Endodermal cell (in vitro differentiated cells): ENCODE results near the gene C17orf100. TPM values are rescaled to one million over a fixed set of nuclear protein-coding genes. Genes with fewer than 3 reads are reported as not detected.
A peak's percentile ranks its signal among the peaks of the same experiment; 100 is the strongest.

ENCODE experiments used
- DNase-seq: peaks from one replicate; pipeline ENCODE4 v3.0.0-alpha.2; 2017
- H3K27ac ChIP-seq: 2 replicates; pipeline ENCODE4 v1.5.1; 2013; ENCODE audit warnings: mild to moderate bottlenecking, low read depth, low read length, moderate library complexity
- H3K27me3 ChIP-seq: 2 replicates; pipeline ENCODE4 v1.6.1; 2013; ENCODE audit warnings: mild to moderate bottlenecking, low read length, moderate library complexity; ENCODE audit not compliant: insufficient read depth, control insufficient read depth, poor library complexity, severe bottlenecking
- H3K36me3 ChIP-seq: 2 replicates; pipeline ENCODE4 v1.7.0; 2013; ENCODE audit warnings: mild to moderate bottlenecking, low read length, moderate library complexity; ENCODE audit not compliant: control insufficient read depth, insufficient read depth
- H3K4me1 ChIP-seq: one replicate; pipeline ENCODE4 v1.7.0; 2013; ENCODE audit warnings: low read length; ENCODE audit not compliant: control insufficient read depth, insufficient read depth
- H3K4me3 ChIP-seq: 2 replicates; pipeline ENCODE4 v1.5.1; 2013; ENCODE audit warnings: mild to moderate bottlenecking, low read length, moderate library complexity
- H3K9ac ChIP-seq: 2 replicates; pipeline ENCODE4 v1.6.1; 2013; ENCODE audit warnings: mild to moderate bottlenecking, low read length, moderate library complexity; ENCODE audit not compliant: poor library complexity, severe bottlenecking; ENCODE audit errors: extremely low read depth
- H3K9me3 ChIP-seq: 2 replicates; pipeline ENCODE4 v1.6.1; 2013; ENCODE audit warnings: mild to moderate bottlenecking, low read length, moderate library complexity; ENCODE audit not compliant: control insufficient read depth
- H3K27ac Mint-ChIP-seq: 2 replicates; pipeline ENCODE4 v1.8.0; 2020; ENCODE audit warnings: mixed read lengths
- H3K27me3 Mint-ChIP-seq: 2 replicates; pipeline ENCODE4 v1.8.0; 2021; ENCODE audit warnings: mild to moderate bottlenecking, mixed read lengths; ENCODE audit not compliant: insufficient read depth
- H3K36me3 Mint-ChIP-seq: 2 replicates; pipeline ENCODE4 v1.8.0; 2020; ENCODE audit warnings: low read depth, mixed read lengths
- H3K4me1 Mint-ChIP-seq: 2 replicates; pipeline ENCODE4 v1.8.0; 2020; ENCODE audit warnings: mixed read lengths
- H3K4me3 Mint-ChIP-seq: 2 replicates; pipeline ENCODE4 v1.8.0; 2020; ENCODE audit warnings: mild to moderate bottlenecking, moderate library complexity, mixed read lengths
- H3K9me3 Mint-ChIP-seq: 2 replicates; pipeline ENCODE4 v1.8.0; 2020; ENCODE audit warnings: mild to moderate bottlenecking, mixed read lengths
- WGBS, 2 experiments: methylation state at CpG; one replicate each; pipeline versions ENCODE4 v1.1.5 to v1.1.7; 2013; ENCODE audit warnings: missing lambda C conversion rate in 2 of 2, mixed read lengths in 1 of 2; ENCODE audit not compliant: insufficient coverage in 1 of 2, insufficient read length in 1 of 2; 5-methylcytosine and 5-hydroxymethylcytosine counted together
- total RNA-seq, 2 donors: library from RNA; stranded (reverse); fragmentation: NEBNext Ultra II Directional in 1 of 2; extraction: Animal tissue kit (Norgen Biotek cat#: 25700) in 1 of 2; gene quantifications; 2 replicates in 1 of 2; 3 replicates in 1 of 2; pipeline ENCODE4 v1.2.1, GENCODE V29; 2021
- TF ChIP-seq, protein P1 (sequence below): fragments of 200-600 bp; sonication (generic); conservative IDR thresholded peaks from 2 replicates; pipeline ENCODE4 v1.5.0; 2021; ENCODE audit warnings: antibody characterized with exemption, mild to moderate bottlenecking

C17orf100 gene
- total RNA-seq, 2 donors from 2014 or later = 2.7 to 3.0 TPM

DNA sequence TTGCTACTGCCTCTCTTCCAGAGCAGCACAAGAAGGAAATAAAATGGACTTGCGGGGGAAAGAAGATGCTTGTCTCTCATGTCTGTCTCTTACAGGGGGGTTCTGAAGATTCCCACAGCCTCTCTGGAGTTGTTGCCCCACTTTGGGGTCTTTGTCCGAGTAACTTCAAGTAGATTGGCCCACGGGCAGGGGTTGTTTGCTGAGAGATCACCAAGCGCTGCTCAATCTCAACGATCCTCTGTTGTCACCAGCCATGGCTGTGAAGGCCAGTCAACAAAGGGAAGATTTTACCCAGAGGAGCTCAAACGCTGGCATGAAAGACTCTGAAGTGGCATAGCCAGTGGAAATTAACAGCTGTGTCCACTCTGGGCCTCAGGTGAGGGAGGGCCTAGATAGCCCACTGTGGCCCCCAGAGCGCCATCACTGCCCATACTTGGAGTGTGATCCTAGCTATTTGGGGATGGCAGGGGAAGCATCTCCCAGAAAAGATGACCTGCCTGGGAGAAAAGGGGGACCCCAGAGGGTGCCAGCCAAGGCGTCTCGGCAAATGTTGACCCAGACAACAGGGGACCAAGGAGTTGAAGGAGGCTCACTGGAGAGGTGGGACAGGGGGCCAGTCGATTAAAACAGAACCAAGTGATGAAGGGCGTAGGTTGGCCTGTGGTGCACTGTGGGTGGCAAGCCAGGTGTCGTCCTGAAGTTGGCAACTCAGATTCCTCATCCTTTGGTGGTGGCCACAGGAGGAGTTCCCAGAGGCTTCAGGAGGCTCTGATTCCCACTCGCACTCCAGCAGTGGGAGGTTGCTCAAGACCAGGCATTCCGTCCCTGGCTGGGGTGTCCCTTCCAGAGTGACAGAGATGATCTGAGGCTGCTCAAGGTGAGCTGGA, 33.6 kb downstream of the C17orf100 start:
- H3K9ac ChIP-seq = no peak overlapping the region
- no peak overlapping the region for H3K4me3 ChIP-seq
- H3K36me3 ChIP-seq = no peaks in the 10 kb centered on the region
- Mint-ChIP-seq H3K27me3 (peaks cover 5% of the 10 kb centered on the region), H3K9me3 (no peaks in the 10 kb centered on the region), H3K36me3 (no peaks in the 10 kb centered on the region), H3K27ac (no peak overlapping the region), H3K4me3 (peak overlapping the region; percentile 5), H3K4me1 (peaks cover 26% of the 10 kb centered on the region)
- no peaks in the 10 kb centered on the region for H3K9me3 ChIP-seq
- peaks cover 9% of the 10 kb centered on the region for H3K4me1 ChIP-seq
- peak; percentile 61 for DNase-seq
- no peak overlapping the region for H3K27ac ChIP-seq
- WGBS, 2 experiments = 87 to 88% methylated on average over 11 to 14 of the region's 14 CpGs
- TF ChIP-seq, protein P1, sequence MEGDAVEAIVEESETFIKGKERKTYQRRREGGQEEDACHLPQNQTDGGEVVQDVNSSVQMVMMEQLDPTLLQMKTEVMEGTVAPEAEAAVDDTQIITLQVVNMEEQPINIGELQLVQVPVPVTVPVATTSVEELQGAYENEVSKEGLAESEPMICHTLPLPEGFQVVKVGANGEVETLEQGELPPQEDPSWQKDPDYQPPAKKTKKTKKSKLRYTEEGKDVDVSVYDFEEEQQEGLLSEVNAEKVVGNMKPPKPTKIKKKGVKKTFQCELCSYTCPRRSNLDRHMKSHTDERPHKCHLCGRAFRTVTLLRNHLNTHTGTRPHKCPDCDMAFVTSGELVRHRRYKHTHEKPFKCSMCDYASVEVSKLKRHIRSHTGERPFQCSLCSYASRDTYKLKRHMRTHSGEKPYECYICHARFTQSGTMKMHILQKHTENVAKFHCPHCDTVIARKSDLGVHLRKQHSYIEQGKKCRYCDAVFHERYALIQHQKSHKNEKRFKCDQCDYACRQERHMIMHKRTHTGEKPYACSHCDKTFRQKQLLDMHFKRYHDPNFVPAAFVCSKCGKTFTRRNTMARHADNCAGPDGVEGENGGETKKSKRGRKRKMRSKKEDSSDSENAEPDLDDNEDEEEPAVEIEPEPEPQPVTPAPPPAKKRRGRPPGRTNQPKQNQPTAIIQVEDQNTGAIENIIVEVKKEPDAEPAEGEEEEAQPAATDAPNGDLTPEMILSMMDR = no peak
- no peaks in the 10 kb centered on the region for H3K27me3 ChIP-seq

DNA sequence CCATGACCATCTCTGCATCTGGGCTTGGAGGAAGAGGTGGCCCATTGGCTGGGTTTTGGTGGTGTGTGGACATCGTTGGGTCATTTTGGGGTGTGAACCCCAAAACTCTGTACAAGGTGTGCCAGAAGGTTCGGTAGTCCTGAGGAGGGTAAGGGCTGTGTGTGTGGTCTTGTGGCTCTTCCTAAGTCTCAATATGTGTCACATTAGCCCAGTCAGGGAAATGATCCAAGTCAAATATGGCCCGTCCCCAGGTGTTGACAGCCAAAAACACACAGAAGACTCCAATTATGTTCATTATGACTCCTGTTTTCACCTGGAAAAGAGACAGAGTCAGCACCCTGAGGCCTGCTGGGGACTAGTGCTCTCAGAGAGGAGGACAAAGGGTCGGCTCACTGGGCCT, 34.5 kb downstream of the C17orf100 start:
- no peaks in the 10 kb centered on the region for H3K36me3 Mint-ChIP-seq
- peaks cover 26% of the 10 kb centered on the region for H3K4me1 Mint-ChIP-seq
- Histone ChIP-seq H3K4me1 (peaks cover 9% of the 10 kb centered on the region), H3K4me3 (no peak overlapping the region), H3K9ac (no peak overlapping the region), H3K27me3 (no peaks in the 10 kb centered on the region), H3K9me3 (no peaks in the 10 kb centered on the region), H3K27ac (no peak overlapping the region), H3K36me3 (no peaks in the 10 kb centered on the region)
- H3K27me3 Mint-ChIP-seq = peaks cover 7% of the 10 kb centered on the region
- H3K9me3 Mint-ChIP-seq = no peaks in the 10 kb centered on the region
- WGBS, 2 experiments = 90 to 100% methylated on average over 1 to 4 of the region's 4 CpGs
- no peak for DNase-seq
- no peak overlapping the region for H3K27ac Mint-ChIP-seq
- TF ChIP-seq, protein P1 = no peak
- H3K4me3 Mint-ChIP-seq = no peak overlapping the region

DNA sequence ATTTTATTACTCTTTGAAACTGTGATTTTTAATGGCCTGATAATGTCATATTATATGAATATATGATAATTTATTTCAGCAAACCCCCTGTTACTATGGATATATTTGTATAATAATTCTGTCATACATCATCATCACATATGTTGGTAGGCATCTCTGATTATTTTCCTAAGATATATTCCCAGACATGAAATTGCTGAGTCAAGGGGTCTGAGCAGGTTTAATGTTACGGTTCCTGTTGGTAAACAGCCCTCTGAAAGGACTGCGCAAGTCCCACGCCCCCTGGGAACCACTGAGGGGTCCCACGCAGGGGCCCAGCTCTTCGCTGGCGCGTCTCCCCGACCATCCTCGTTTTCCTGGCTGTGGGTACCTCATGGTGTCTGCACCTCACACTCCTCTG, 37.4 kb downstream of the C17orf100 start:
- H3K9me3 Mint-ChIP-seq = no peaks in the 10 kb centered on the region
- H3K4me1 ChIP-seq = peaks cover 9% of the 10 kb centered on the region
- H3K4me3 ChIP-seq = no peak overlapping the region
- H3K36me3 Mint-ChIP-seq = no peaks in the 10 kb centered on the region
- 87 to 96% methylated on average over 3 to 9 of the region's 9 CpGs for WGBS, 2 experiments
- no peak overlapping the region for H3K27ac ChIP-seq
- no peak overlapping the region for H3K27ac Mint-ChIP-seq
- TF ChIP-seq, protein P1 = no peak
- no peak overlapping the region for H3K9ac ChIP-seq
- H3K27me3 Mint-ChIP-seq = peaks cover 23% of the 10 kb centered on the region
- peaks cover 14% of the 10 kb centered on the region for H3K4me1 Mint-ChIP-seq
- H3K36me3 ChIP-seq = no peaks in the 10 kb centered on the region
- no peak for DNase-seq
- H3K9me3 ChIP-seq = no peaks in the 10 kb centered on the region
- no peak overlapping the region for H3K4me3 Mint-ChIP-seq
- peaks cover 12% of the 10 kb centered on the region for H3K27me3 ChIP-seq
